HG03439 (cell line): Measurements from ENCODE around the gene MTFR2.
A peak's percentile ranks its signal among the peaks of the same experiment; 100 is the strongest.

Experiments used
- ATAC-seq: cut with Tn5 transposase; IDR thresholded peaks from one replicate; pipeline ENCODE4 v1.9.1; 2021; ENCODE audit warnings: mild to moderate bottlenecking, moderate library complexity; ENCODE audit not compliant: unreplicated experiment

The MTFR2 gene

GRCh38 chr6:136249811-136250685, at the start of gene MTFR2:
MTFR2 (minus strand) TSS chr6:136250311; CDS start chr6:136249099, 1,212 bp downstream.
- ATAC-seq = peak; percentile 98

DNA sequence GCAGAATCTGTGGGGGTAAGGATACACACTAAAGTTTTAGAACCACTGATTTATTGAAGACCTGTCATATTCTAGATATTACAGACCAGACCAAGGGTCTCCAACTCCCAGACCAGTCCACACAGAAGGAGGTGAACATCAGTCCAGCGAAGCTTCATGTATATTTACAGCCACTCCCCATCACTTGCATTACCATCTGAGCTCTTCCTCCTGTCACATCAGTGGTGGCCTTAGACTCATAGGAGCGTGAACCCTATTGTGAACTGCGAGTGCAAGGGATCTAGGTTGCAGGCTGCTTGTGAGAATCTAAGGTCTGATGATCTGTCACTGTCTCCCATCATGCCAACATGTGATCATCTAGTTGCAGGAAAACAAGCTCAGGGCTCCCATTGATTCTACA, 44.5 kb upstream of the MTFR2 start:
- ATAC-seq = no peak

DNA sequence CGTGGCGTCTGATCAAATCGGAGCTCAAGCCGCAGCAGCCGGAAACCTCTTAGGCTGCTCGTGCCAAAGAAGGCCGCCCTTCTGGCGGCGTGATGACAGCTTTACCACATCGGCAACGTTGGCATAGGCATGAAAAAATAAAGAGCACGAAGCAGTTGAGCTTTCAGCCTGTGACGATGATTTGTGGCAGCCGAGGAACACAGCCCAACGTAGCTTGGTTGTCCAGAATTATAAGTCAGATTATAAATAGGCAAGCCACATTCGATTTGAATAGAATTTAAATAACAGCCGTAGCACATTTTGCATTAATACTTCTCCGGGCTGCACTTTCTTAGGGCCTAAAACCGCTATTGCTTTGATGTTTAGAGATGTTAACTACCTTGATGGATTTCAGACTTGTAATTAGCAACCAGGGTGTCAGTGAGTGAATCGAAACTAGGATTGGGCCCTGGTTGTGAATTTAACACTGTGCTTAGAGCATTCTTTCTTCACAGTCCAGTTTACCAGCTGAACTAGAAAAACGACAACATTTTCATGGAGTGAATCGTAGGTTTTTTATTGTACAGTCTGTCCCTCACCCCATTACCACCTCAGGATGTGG, 40.4 kb upstream of the MTFR2 start:
- ATAC-seq = peak; percentile 8

DNA sequence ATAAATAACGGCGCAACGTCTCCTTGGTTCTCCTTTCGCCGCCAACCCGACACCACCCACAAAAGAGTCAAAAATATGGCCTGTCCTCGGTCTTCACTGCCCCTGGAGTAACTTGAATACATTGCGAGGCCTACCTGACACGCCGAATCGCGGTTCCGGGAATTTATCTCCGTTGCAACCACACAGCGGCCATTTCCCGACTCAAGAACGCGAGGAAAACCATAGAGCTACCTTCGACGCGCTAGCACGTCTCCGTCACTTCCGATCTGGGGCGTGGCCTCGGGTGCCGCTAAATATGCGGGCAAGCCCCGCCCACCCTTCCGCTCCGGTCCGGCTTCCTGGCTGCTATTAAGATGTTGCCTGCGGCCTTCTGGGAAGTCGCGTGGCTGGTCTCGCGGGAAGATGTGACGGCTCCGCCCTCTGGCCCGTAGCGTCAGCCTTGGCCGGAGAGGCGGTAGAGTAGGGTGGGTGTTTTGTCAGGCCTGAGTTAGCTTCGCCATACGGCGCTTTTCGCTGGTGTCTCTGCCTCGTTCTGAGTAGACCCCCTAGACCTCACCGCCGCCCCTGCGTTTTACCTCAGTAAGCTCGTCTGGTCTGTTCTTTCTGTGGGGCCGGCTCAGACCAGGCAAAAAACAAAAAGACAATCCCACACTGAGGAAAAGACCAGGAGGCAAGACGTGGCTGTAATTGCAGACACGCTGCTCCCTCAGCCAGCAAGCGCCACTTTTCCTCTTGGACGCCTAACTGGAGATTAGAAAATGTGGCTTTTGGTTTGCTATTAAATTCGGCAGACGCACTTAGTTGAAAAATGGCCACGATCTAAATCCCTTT, 39.7 kb upstream of the MTFR2 start, which contains the start of gene BCLAF1:
TSS of gene BCLAF1 (minus strand) at position 268 of the 831 bp plus-strand sequence. CDS start 9,980 bp downstream, outside the sequence.
- peak; percentile 90 for ATAC-seq

- ATAC-seq = peak; percentile 50
These were observed 39.1 kb upstream of the MTFR2 start for GRCh38 chr6:136289327-136289578.

DNA sequence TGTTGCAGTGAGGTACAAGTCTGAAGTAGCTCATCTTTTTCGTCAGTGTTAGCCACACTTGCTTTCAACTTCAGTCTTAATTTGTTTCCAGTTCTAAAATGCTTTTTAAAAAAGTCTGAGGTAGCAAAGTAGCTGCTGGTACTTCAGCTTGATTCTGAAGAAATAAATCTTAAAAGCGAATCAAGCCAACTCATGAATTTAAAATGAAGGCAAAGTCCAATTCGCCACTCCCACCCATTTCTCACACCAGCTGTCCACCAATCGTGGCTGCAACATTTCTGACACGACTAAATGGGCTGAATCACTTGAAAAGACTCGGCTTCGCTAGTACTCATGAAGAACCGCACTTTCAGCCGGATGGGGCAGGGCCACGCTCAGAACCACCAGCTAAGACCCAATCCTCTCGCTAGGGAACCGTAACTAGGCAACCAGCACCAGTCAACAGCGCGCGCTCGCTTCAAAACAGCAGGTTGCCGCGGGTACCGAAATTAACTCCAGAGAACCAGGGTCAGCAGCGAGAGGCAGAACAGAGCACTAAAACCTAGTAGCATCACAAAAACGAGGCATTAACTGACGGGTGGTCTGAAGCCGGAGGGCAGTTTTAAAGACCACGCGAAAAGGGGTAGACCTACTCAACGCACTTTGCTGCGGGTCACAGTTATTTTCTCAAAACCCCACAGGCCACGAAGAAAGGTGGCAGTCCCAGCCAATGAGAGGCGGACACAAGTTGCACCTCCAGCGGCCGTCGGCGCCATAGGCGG, 38.6 kb upstream of the MTFR2 start:
- peak; percentile 35 for ATAC-seq

GRCh38 chr6:136284909-136285308, 34.8 kb upstream of the MTFR2 start:
- ATAC-seq = no peak

DNA sequence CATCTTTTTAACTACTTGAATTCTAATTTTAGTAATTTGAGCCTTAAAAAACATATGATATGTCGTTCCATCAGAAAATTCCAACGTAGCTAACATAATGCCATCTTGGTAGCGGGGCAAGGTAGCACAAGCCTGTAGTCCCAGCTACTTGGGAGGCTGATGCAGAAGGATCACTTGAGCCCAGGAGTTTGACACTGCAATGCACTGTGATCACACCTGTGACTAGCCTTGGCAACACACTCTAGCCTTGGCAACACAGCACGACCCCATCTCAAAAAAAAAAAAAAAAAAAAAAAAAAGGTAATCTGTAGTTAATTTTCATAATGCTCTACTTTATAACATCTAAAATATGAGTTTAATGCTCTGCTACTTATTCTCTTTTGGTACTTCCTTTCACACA, 32.8 kb upstream of the MTFR2 start:
- ATAC-seq = no peak

DNA sequence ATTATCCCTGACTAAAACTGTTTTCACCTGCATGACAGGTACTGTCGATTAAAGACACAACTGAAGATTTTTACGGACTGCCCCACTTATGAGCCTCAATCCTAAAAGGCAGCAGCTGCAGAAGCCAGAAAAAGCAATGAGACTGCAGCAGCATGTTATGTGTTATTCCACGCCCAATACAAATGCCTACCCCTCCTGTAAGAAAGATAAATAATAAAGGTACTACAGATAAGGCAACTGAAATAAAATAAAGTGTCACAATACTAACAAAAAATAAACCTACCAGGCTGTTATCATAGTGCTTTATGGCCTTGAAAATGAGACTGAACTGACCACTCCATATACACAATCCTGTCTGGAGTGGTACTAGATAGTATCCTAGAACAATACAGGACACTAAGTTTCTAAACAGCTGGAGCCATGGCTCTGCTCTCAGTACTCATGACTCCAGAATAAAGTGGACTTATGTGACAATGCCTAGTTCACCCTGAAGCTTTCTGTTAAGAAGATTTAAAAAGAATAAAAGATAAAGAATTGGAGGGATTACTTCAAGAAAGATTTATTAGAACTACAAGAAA, 30.0 kb upstream of the MTFR2 start:
- no peak for ATAC-seq

- no peak for ATAC-seq
These were observed 24.0 kb upstream of the MTFR2 start for GRCh38 chr6:136274062-136274461.

DNA sequence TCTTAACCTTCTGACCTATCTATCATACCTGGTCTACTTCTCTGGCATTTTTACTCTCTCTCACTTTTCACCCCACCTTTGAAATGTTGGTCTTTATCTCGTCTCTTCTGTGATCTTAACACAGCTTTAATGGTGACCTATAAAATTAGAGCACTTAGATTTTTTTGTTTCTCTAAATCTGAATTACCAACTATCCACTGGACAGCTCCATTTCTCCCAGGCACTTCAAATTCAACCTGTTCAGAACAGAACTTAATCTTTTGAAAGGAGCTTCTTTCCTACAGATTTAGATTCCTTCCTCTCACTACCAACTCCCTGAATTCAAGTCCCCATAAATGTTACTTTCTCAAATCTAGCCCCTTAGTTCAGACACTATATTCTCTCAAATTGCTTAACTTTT, 15.0 kb upstream of the MTFR2 start:
- no peak for ATAC-seq

- no peak for ATAC-seq
These were observed 12.8 kb upstream of the MTFR2 start for GRCh38 chr6:136262940-136263339.

- ATAC-seq = no peak
These were observed 4.8 kb upstream of the MTFR2 start for GRCh38 chr6:136254851-136255466.

DNA sequence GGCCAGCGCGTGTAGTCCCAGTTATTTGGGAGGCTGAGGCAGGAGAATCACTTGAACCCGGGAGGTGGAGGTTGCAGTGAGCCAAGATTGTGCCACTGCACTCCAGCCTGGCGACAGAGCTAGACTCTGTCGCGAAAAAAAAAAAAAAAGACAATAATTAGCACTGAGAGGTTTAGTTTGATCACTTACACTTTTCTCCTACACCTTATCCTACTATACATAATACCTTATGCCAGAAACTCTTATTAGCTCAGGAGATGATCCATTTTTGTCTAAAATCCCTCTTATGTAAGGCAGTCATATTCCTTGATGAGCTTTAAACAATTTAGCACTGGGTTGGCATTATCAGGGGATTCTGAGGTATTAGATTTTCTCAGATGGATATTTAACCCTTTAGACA, 3.6 kb upstream of the MTFR2 start:
- ATAC-seq = no peak

- ATAC-seq = no peak
These were observed 2.3 kb upstream of the MTFR2 start for GRCh38 chr6:136252441-136252840.

- no peak for ATAC-seq
These were observed 1.3 kb upstream of the MTFR2 start for GRCh38 chr6:136251394-136251793.

DNA sequence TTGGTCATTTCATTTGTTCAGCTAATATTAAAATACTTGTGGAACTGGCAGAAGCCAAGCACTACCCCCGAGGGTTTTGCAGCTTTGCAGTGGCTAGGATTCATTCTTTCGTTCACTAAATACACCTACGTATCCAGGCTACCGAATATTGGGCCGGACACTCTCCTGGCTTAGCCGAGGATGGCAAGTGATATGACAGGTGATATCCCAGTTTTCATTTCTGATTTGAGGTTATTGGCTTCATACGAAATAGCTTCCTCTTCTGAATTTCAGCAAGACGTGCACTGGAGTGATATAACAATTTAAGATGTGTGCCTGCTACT, 536 bp upstream of the MTFR2 start:
- no peak for ATAC-seq

DNA sequence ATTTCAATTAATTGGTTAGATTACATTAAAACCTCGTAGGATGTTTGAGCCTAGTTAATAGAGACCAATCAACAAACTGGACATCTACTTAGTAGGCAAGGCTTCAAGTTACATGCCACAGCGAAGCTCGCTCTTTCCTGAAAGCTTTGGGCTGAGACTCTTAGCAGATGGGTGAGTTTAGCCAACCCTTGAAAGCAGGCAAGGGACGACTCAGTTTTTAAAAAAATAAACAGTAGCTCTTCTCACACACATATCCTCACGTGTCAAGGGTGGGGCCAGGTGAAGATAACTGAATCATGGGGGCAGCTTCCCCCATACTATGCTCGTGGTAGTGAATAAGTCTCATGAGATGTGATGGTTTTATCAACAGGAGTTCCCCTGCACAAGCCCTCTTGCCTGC, 775 bp downstream of the MTFR2 start:
- no peak for ATAC-seq

GRCh38 chr6:136244061-136244616, 6.0 kb downstream of the MTFR2 start:
- no peak for ATAC-seq
